GM12878 (cell line): ENCODE data around the gene KCNQ1OT1. TPM values are rescaled to one million over a fixed set of nuclear protein-coding genes. Genes with fewer than 3 reads are reported as not detected.

Experiments used
- ATAC-seq: fragments of 200-7000 bp; cut with Tn5 transposase; 3 replicates; pipeline ENCODE4 v1.9.1; 2020; ENCODE audit warnings: mild to moderate bottlenecking, moderate library complexity
- BruUV-seq: library from RNA; stranded (reverse); fragments of 400-500 nt; replicated peaks from 2 replicates; lab custom pipeline; 2021; lab: Mats Ljungman, UMichigan
- CTCF ChIA-PET: fragments of 300-600 bp; sonication (Branson Sonifier 250); formaldehyde crosslinking; extraction: SDS; loops from one replicate; lab custom pipeline; 2021; ENCODE audit warnings: inconsistent platforms; lab: Yijun Ruan, JAX
- POLR2A ChIA-PET: fragments of 350-600 bp; formaldehyde crosslinking; extraction: SDS; loops from one replicate; lab custom pipeline; 2021; ENCODE audit warnings: inconsistent platforms; lab: Charles Lee
- RAD21 ChIA-PET: fragments of 300-600 bp; sonication (Branson Sonifier 250); formaldehyde crosslinking; loops from one replicate; lab custom pipeline; 2023; ENCODE audit warnings: antibody characterized with exemption; ENCODE audit not compliant: unreplicated experiment; lab: Charles Lee
- SMC1A ChIA-PET: fragments of 300-600 bp; sonication (Branson Sonifier 250); formaldehyde crosslinking; loops from one replicate; lab custom pipeline; 2023; ENCODE audit not compliant: unreplicated experiment, uncharacterized antibody; lab: Charles Lee
- DNase-seq: peaks from one replicate; pipeline ENCODE4 v3.0.0-alpha.2; 2011; ENCODE audit warnings: low read depth, low spot score
- FAIRE-seq: peaks from 3 replicates; lab custom pipeline; 2011; peaks lifted over from hg19 to GRCh38; lab: Jason Lieb, UNC
- H2AFZ ChIP-seq: 2 replicates; pipeline ENCODE4 v1.6.0; 2011; ENCODE audit warnings: low read depth, low read length, control low read depth; ENCODE audit not compliant: control insufficient read depth
- H3K27ac ChIP-seq: 2 replicates; pipeline ENCODE4 v1.5.1; 2011; ENCODE audit warnings: control low read depth; ENCODE audit not compliant: control insufficient read depth, insufficient read depth
- H3K27me3 ChIP-seq, 2 experiments: replicated peaks in 1 of 2; 2 replicates each; pipeline versions ENCODE4 v1.6.0 to v1.6.1; 2011; ENCODE audit warnings: low read length in 1 of 2; ENCODE audit not compliant: control insufficient read depth in 2 of 2, insufficient read depth in 2 of 2
- H3K36me3 ChIP-seq, 2 experiments: 2 replicates each; pipeline ENCODE4 v1.5.1; 2011; ENCODE audit warnings: low read length in 1 of 2; ENCODE audit not compliant: control insufficient read depth in 2 of 2, insufficient read depth in 2 of 2
- H3K4me1 ChIP-seq: 2 replicates; pipeline ENCODE4 v1.6.1; 2011; ENCODE audit warnings: mild to moderate bottlenecking, low read length, moderate library complexity, mixed read lengths; ENCODE audit not compliant: control insufficient read depth, insufficient read depth
- H3K4me2 ChIP-seq: 2 replicates; pipeline ENCODE4 v1.6.0; 2011; ENCODE audit warnings: control low read depth; ENCODE audit not compliant: control insufficient read depth, insufficient read depth
- H3K4me3 ChIP-seq: fragments of 200-600 bp; sonication (generic); 2 replicates; pipeline ENCODE4 v1.5.1; 2016
- H3K79me2 ChIP-seq: 2 replicates; pipeline ENCODE4 v1.6.0; 2011; ENCODE audit warnings: low read length; ENCODE audit not compliant: control insufficient read depth, insufficient read depth
- H3K9ac ChIP-seq: 2 replicates; pipeline ENCODE4 v1.8.0; 2011; ENCODE audit warnings: low read length, control low read depth, mixed read lengths; ENCODE audit not compliant: control insufficient read depth, insufficient read depth
- H3K9me3 ChIP-seq: replicated peaks from 3 replicates; pipeline ENCODE4 v1.5.1; 2011; ENCODE audit warnings: mild to moderate bottlenecking, low read length; ENCODE audit not compliant: control insufficient read depth, insufficient read depth
- H4K20me1 ChIP-seq: 2 replicates; pipeline ENCODE4 v1.6.0; 2011; ENCODE audit not compliant: control insufficient read depth, insufficient read depth
- BCLAF1 ChIP-seq: fragments of 450-650 bp; IDR thresholded peaks from 2 replicates; pipeline ENCODE4 v1.6.1; 2017; ENCODE audit warnings: antibody characterized with exemption, mild to moderate bottlenecking, moderate library complexity
- DPF2 ChIP-seq: fragments of 450-650 bp; IDR thresholded peaks from 2 replicates; pipeline ENCODE4 v1.6.1; 2017; ENCODE audit warnings: mild to moderate bottlenecking
- FOXM1 ChIP-seq: IDR thresholded peaks from 2 replicates; pipeline ENCODE4 v1.6.1; 2012; ENCODE audit warnings: low read depth, mild to moderate bottlenecking, inconsistent platforms, low read length, moderate library complexity
- KAT2A ChIP-seq: conservative IDR thresholded peaks from 2 replicates; pipeline ENCODE4 v1.6.1; 2011; ENCODE audit warnings: low read depth, low read length; ENCODE audit not compliant: control insufficient read depth
- MAX ChIP-seq: IDR thresholded peaks from 2 replicates; pipeline ENCODE4 v1.6.1; 2012; ENCODE audit warnings: low read depth, low read length, improper control_type of control experiment
- MTA3 ChIP-seq: IDR thresholded peaks from 2 replicates; pipeline ENCODE4 v1.6.1; 2012; ENCODE audit warnings: low read length, inconsistent platforms, borderline replicate concordance
- NFYB ChIP-seq: IDR thresholded peaks from 2 replicates; pipeline ENCODE4 v1.6.1; 2011; ENCODE audit warnings: low read depth, mild to moderate bottlenecking, low read length, improper control_type of control experiment, moderate library complexity; ENCODE audit not compliant: insufficient read depth
- NR2C2 ChIP-seq: IDR thresholded peaks from 2 replicates; pipeline ENCODE4 v1.6.1; 2011; ENCODE audit warnings: borderline replicate concordance, low read depth; ENCODE audit not compliant: control insufficient read depth, insufficient read length
- NRF1 ChIP-seq: conservative IDR thresholded peaks from 2 replicates; pipeline ENCODE4 v1.6.1; 2011; ENCODE audit warnings: mild to moderate bottlenecking, low read depth, low read length, improper control_type of control experiment
- PAX5 ChIP-seq: IDR thresholded peaks from 2 replicates; pipeline ENCODE4 v1.6.1; 2011; ENCODE audit warnings: low read depth, low read length, borderline replicate concordance
- PAX8 ChIP-seq: fragments of 450-650 bp; IDR thresholded peaks from 2 replicates; pipeline ENCODE4 v1.6.1; 2017; ENCODE audit warnings: mild to moderate bottlenecking, moderate library complexity
- RAD21 ChIP-seq: IDR thresholded peaks from 2 replicates; pipeline ENCODE4 v1.6.1; 2011; ENCODE audit warnings: mild to moderate bottlenecking, low read depth, low read length, moderate library complexity; ENCODE audit not compliant: insufficient read depth
- RFX5 ChIP-seq: IDR thresholded peaks from 2 replicates; pipeline ENCODE4 v1.6.1; 2011; ENCODE audit warnings: low read depth, low read length, improper control_type of control experiment
- SRF ChIP-seq, 2 experiments: IDR thresholded peaks; 2 replicates each; pipeline ENCODE4 v1.6.1; 2011; ENCODE audit warnings: low read depth in 2 of 2, low read length in 2 of 2, mild to moderate bottlenecking in 1 of 2, moderate library complexity in 1 of 2
- SUZ12 ChIP-seq: fragments of 200-600 bp; sonication (generic); IDR thresholded peaks from one replicate; pipeline ENCODE4 v1.6.1; 2018; ENCODE audit warnings: antibody characterized with exemption, mild to moderate bottlenecking; ENCODE audit not compliant: unreplicated experiment
- TBL1XR1 ChIP-seq: IDR thresholded peaks from 2 replicates; pipeline ENCODE4 v1.6.1; 2012; ENCODE audit warnings: low read depth, low read length, improper control_type of control experiment
- TCF3 ChIP-seq: IDR thresholded peaks from 2 replicates; pipeline ENCODE4 v1.6.1; 2012; ENCODE audit warnings: low read depth, mild to moderate bottlenecking, low read length, borderline replicate concordance; ENCODE audit not compliant: insufficient read depth
- TCF7 ChIP-seq: IDR thresholded peaks from 2 replicates; pipeline ENCODE4 v1.6.1; 2014; ENCODE audit warnings: antibody characterized with exemption, borderline replicate concordance
- WRNIP1 ChIP-seq: IDR thresholded peaks from 2 replicates; pipeline ENCODE4 v1.6.1; 2011; ENCODE audit warnings: low read depth, low read length, improper control_type of control experiment, borderline replicate concordance
- ZNF207 ChIP-seq: fragments of 450-650 bp; IDR thresholded peaks from 2 replicates; pipeline ENCODE4 v1.6.1; 2014; ENCODE audit warnings: antibody characterized with exemption, mild to moderate bottlenecking, borderline replicate concordance
- WGBS: methylation state at CpG from one replicate; pipeline ENCODE4 v1.1.6; 2016; ENCODE audit warnings: low lambda C conversion rate; ENCODE audit not compliant: insufficient replicate concordance, insufficient coverage; ENCODE audit errors: missing lambda C conversion rate; 5-methylcytosine and 5-hydroxymethylcytosine counted together
- in situ Hi-C: fragments of 300-500 bp; cut with MboI; formaldehyde crosslinking; loops from 9 replicates; pipeline ENCODE4 v1.14.3; 2018; ENCODE audit warnings: mixed read lengths
- intact Hi-C: fragments of 100-400 bp; cut with micrococcal nuclease; formaldehyde crosslinking; loops from one replicate; pipeline ENCODE4 v1.14.2; 2022; ENCODE audit not compliant: unreplicated experiment
- polyA plus RNA-seq, 11 experiments: library from polyadenylated mRNA; depleted of rRNA in 4 of 11; unstranded in 6 of 11; stranded (reverse) in 5 of 11; fragments of >200 nt; fragmentation: Nextera tagmentation in 4 of 11; fragmentation: Illumina TruSeq in 1 of 11; extraction: Ambion mirVana in 4 of 11; extraction: Trizol in 1 of 11; gene quantifications; 1 replicate in 1 of 11; 2 replicates in 10 of 11; pipeline versions ENCODE4 v1.2.1 to v1.2.3, GENCODE V29; 2011 to 2016; ENCODE audit warnings: inconsistent platforms in 2 of 11, missing spikeins in 2 of 11, low read depth in 1 of 11
- total RNA-seq, 4 experiments: library from RNA; depleted of rRNA in 3 of 4; stranded (reverse); fragments of >200 nt in 3 of 4; fragmentation: Illumina TruSeq in 1 of 4; extraction: Trizol in 1 of 4; gene quantifications; 2 replicates each; pipeline versions ENCODE4 v1.2.1 to v1.2.3, GENCODE V29; 2013 to 2021

The KCNQ1OT1 gene
- total and polyA plus RNA-seq, 10 of the 15 experiments (the other 5 are each of a cell fraction or from before 2014, with no cell fraction given), result 0.02 to 1.6 (median 0.41) TPM

GRCh38 chr11:2701898-2702434, 2.2 kb upstream of the KCNQ1OT1 start:
- intact Hi-C loops (no loop called here), in situ Hi-C loops (no loop called here)
- Histone ChIP-seq H3K79me2 (peaks cover 27% of the 10 kb centered on the region), H3K27ac (no peak overlapping the region), H4K20me1 (no peaks in the 10 kb centered on the region), H2AFZ (no peak overlapping the region), H3K4me2 (no peak overlapping the region), H3K4me1 (no peaks in the 10 kb centered on the region; the same call in 1 of the 2 replicates), H3K36me3 (no peaks in the 10 kb centered on the region), H3K9me3 (no peaks in the 10 kb centered on the region; the same call in 2 of the 3 replicates), H3K27me3 (no peaks in the 10 kb centered on the region), H3K9ac (no peak overlapping the region), H3K4me3 (no peak overlapping the region)
- no peak for ATAC-seq
- 62% methylated on average over 5 of the region's 5 CpGs for WGBS
- FAIRE-seq, result no peak
- no peak for DNase-seq
- SMC1A ChIA-PET, result no interaction called here
- TF ChIP-seq WRNIP1, result no peak
- no peak for TF ChIP-seq TCF3
- TF ChIP-seq TCF7, result no peak
- no peak for TF ChIP-seq RAD21
- no peak for TF ChIP-seq KAT2A
- no peak for TF ChIP-seq RFX5
- TF ChIP-seq SUZ12, result no peak
- TF ChIP-seq TBL1XR1, result no peak
- TF ChIP-seq ZNF207, result no peak
- TF ChIP-seq PAX5, result no peak
- TF ChIP-seq NFYB, result no peak
- TF ChIP-seq DPF2, result no peak
- TF ChIP-seq SRF (IDR thresholded peaks at IDR 0.05; ENCODE audit: low read depth in 2 of 2, low read length in 2 of 2), result no peak
- TF ChIP-seq BCLAF1, result no peak
- no peak for TF ChIP-seq MTA3
- no peak for TF ChIP-seq MAX
- TF ChIP-seq NR2C2, result no peak
- TF ChIP-seq NRF1, result no peak
- TF ChIP-seq FOXM1, result no peak
- no peak for TF ChIP-seq PAX8
- CTCF ChIA-PET, result no interaction called here
- POLR2A ChIA-PET, result interaction anchor here (0.6 kb wide), 1 partner anchor 348 kb away, joined by 4 read pairs; no protein-coding TSS in a partner anchor
- RAD21 ChIA-PET, result no interaction called here
- no TSS peak for BruUV-seq
